A549 (cell line): ENCODE measurements around the gene P3H1.

Experiments used
- CHD2 ChIP-seq: fragments of 150-350 bp; IDR thresholded peaks from 2 replicates; pipeline ENCODE4 v1.6.1; 2014; ENCODE audit warnings: low read length; ENCODE audit not compliant: partially characterized antibody
- CHD4 ChIP-seq: fragments of 200-600 bp; sonication (generic); IDR thresholded peaks from 2 replicates; pipeline ENCODE4 v1.6.1; 2016; ENCODE audit warnings: antibody characterized with exemption, mild to moderate bottlenecking, borderline replicate concordance
- CTCF ChIP-seq: fragments of >200 bp; sonication (Bioruptor Twin); formaldehyde crosslinking; IDR thresholded peaks from 3 replicates; pipeline ENCODE4 v1.5.1; 2016
- EP300 ChIP-seq, 2 experiments: fragments of >200 bp; sonication (Bioruptor Twin); formaldehyde crosslinking; IDR thresholded peaks; 2 replicates in 1 of 2; 3 replicates in 1 of 2; pipeline ENCODE4 v1.6.1; 2016 to 2017
- KDM1A ChIP-seq: fragments of 200-600 bp; sonication (generic); IDR thresholded peaks from 2 replicates; pipeline ENCODE4 v1.6.1; 2016; ENCODE audit warnings: low read depth, mild to moderate bottlenecking
- MAFK ChIP-seq: fragments of 450-650 bp; IDR thresholded peaks from 2 replicates; pipeline ENCODE4 v1.6.1; 2014; ENCODE audit not compliant: partially characterized antibody
- MYC ChIP-seq: IDR thresholded peaks from 2 replicates; pipeline ENCODE4 v1.6.1; 2012; ENCODE audit warnings: mild to moderate bottlenecking, inconsistent platforms, low read length, improper control_type of control experiment, borderline replicate concordance
- POLR2A ChIP-seq: IDR thresholded peaks from 2 replicates; pipeline ENCODE4 v1.6.1; 2012; ENCODE audit warnings: mild to moderate bottlenecking, low read length
- RAD21 ChIP-seq, 2 experiments: fragments of >200 bp in 1 of 2; sonication (Bioruptor Twin) in 1 of 2; formaldehyde crosslinking in 1 of 2; IDR thresholded peaks in 1 of 2; conservative IDR thresholded peaks in 1 of 2; 2 replicates in 1 of 2; 3 replicates in 1 of 2; pipeline ENCODE4 v1.6.1; 2012 to 2018; ENCODE audit warnings: inconsistent platforms in 1 of 2
- SREBF2 ChIP-seq: fragments of 450-650 bp; IDR thresholded peaks from 2 replicates; pipeline ENCODE4 v1.6.1; 2014; ENCODE audit warnings: mild to moderate bottlenecking, moderate library complexity
- ZSCAN20 ChIP-seq: fragments of 250-450 bp; sonication (Bioruptor Pico); IDR thresholded peaks from 2 replicates; pipeline ENCODE4 v1.8.0; 2022; ENCODE audit warnings: mild to moderate bottlenecking, moderate library complexity
- TF ChIP-seq, protein P1 (sequence below): fragments of 450-650 bp; IDR thresholded peaks from 2 replicates; pipeline ENCODE4 v1.6.1; 2014; ENCODE audit warnings: antibody characterized with exemption
- TF ChIP-seq, protein P2 (sequence below): fragments of 200-600 bp; sonication (generic); IDR thresholded peaks from 2 replicates; pipeline ENCODE4 v1.6.1; 2016; ENCODE audit warnings: antibody characterized with exemption, mild to moderate bottlenecking, moderate library complexity

DNA sequence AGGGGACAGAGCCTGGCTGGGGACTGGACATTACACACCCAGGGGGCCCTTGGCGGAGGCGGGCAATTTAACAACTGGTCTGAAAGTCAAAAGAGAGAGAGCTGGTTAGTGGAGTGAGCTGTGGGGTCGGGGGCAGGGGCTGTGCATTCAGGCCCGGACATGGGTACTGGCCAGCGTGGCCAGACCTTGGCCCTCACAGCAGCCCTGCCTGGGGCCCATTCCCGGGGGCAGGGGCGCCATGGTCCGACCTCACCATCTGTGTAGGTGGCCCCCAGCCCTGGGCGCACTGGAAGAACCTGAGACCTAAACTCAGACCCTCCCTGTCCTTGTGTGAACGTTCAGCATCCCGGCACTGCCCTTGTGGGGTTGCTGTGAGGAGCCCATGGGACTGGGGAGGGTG lies 31.8 kb downstream of the P3H1 start:
- TF ChIP-seq, protein P1, sequence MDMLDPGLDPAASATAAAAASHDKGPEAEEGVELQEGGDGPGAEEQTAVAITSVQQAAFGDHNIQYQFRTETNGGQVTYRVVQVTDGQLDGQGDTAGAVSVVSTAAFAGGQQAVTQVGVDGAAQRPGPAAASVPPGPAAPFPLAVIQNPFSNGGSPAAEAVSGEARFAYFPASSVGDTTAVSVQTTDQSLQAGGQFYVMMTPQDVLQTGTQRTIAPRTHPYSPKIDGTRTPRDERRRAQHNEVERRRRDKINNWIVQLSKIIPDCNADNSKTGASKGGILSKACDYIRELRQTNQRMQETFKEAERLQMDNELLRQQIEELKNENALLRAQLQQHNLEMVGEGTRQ: no peak
- no peak for TF ChIP-seq POLR2A
- no peak for TF ChIP-seq RAD21 (conservative IDR thresholded peaks at IDR 0.05 in 1 of 2, IDR thresholded peaks at IDR 0.05 in 1 of 2)
- TF ChIP-seq CTCF: no peak
- no peak for TF ChIP-seq MYC
- no peak for TF ChIP-seq KDM1A
- TF ChIP-seq EP300 (IDR thresholded peaks at IDR 0.05): no peak
- no peak for TF ChIP-seq ZSCAN20
- no peak for TF ChIP-seq CHD2
- no peak for TF ChIP-seq SREBF2
- TF ChIP-seq, protein P2, sequence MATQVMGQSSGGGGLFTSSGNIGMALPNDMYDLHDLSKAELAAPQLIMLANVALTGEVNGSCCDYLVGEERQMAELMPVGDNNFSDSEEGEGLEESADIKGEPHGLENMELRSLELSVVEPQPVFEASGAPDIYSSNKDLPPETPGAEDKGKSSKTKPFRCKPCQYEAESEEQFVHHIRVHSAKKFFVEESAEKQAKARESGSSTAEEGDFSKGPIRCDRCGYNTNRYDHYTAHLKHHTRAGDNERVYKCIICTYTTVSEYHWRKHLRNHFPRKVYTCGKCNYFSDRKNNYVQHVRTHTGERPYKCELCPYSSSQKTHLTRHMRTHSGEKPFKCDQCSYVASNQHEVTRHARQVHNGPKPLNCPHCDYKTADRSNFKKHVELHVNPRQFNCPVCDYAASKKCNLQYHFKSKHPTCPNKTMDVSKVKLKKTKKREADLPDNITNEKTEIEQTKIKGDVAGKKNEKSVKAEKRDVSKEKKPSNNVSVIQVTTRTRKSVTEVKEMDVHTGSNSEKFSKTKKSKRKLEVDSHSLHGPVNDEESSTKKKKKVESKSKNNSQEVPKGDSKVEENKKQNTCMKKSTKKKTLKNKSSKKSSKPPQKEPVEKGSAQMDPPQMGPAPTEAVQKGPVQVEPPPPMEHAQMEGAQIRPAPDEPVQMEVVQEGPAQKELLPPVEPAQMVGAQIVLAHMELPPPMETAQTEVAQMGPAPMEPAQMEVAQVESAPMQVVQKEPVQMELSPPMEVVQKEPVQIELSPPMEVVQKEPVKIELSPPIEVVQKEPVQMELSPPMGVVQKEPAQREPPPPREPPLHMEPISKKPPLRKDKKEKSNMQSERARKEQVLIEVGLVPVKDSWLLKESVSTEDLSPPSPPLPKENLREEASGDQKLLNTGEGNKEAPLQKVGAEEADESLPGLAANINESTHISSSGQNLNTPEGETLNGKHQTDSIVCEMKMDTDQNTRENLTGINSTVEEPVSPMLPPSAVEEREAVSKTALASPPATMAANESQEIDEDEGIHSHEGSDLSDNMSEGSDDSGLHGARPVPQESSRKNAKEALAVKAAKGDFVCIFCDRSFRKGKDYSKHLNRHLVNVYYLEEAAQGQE: no peak
- no peak for TF ChIP-seq MAFK
- TF ChIP-seq CHD4: no peak
